HG03575 (cell line): ENCODE results near the gene GK.
A peak's percentile ranks its signal among the peaks of the same experiment; 100 is the strongest.
"Not testable (repeated sequence)": the region's sequence is repeated elsewhere in the genome, so short reads cannot be mapped to it uniquely, and the experiment has no call there.

Source experiments
- ATAC-seq: cut with Tn5 transposase; IDR thresholded peaks from one replicate; pipeline ENCODE4 v1.9.1; 2021; ENCODE audit not compliant: unreplicated experiment, insufficient number of reproducible peaks, low FRiP score; ENCODE audit errors: extremely low read depth

The GK gene

DNA sequence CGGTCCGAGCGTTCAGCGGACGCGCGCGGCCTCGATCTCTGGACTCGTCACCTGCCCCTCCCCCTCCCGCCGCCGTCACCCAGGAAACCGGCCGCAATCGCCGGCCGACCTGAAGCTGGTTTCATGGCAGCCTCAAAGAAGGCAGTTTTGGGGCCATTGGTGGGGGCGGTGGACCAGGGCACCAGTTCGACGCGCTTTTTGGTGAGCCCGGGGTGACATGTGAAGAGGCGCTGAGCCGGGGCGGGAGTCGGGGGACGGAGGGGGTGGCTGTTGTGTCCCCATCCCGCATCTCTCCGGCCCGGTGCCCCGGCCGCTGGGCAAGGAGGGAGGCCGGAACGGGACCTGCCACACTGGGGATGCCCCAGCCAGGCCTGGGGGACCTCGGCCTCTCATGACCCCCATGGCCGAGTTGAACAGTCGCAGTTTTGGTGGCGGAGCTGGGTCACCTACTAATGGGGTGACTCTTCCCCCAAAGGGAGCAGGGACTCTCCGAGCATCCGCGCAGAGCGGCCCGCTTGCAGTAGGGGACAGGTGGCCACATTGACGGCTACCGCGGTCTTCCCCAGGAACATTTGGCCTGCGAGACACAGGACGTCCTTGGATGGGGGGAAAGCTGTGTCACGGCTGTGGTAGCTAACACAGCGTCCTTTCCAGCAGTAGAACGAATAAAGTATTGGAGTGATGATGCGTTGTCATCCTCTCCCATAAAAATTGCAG is at the start of gene GK:
Gene GK, plus strand, starts transcription at position 9 of the 717 bp plus-strand sequence. Its CDS starts 115 bp downstream, at position 124.
- peak; percentile 1 for ATAC-seq

DNA sequence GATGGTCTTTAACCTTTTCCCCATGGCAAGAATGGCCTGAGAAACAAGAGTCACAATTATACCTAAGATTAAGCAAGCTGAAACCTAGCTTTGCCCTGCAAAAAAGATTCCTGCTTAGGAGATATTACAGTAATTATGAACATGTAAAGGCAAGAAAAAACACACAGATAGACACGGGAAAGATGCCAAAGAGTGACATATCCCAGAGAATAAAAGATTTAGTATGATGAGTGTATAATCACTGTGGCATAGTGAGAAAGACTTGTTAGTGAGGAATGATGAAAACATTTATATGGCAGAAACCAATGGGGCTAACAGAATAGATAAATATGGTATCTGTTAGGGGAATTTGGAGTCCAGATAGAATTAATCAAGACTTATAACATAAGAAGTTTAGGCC is 46.1 kb upstream of the GK start:
- ATAC-seq, result no peak

GRCh38 chrX:30610026-30610425 is 43.2 kb upstream of the GK start:
- no peak for ATAC-seq

DNA sequence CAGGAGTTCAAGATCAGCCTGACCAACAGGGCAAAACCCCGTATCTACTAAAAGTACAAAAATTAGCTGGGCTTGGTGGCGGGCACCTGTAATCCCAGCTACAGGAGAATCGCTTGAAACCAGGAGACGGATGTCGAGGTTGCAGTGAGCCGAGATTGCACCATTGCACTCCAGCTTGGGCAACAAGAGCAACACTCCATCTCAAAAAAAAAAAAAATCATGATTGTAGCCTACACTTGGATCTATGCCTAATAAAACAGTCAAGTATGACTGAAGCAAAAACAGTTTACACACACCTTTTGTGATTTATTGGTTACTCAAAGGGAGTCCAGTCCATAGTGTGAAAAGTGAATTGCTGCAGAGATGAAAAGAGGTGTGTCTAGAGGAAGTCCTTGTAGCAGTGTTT is 41.0 kb upstream of the GK start:
- ATAC-seq, result no peak

- ATAC-seq, result no peak
Measured at GRCh38 chrX:30613721-30614120, 39.5 kb upstream of the GK start.

GRCh38 chrX:30615229-30615628 is 38.0 kb upstream of the GK start:
- ATAC-seq, result no peak

DNA sequence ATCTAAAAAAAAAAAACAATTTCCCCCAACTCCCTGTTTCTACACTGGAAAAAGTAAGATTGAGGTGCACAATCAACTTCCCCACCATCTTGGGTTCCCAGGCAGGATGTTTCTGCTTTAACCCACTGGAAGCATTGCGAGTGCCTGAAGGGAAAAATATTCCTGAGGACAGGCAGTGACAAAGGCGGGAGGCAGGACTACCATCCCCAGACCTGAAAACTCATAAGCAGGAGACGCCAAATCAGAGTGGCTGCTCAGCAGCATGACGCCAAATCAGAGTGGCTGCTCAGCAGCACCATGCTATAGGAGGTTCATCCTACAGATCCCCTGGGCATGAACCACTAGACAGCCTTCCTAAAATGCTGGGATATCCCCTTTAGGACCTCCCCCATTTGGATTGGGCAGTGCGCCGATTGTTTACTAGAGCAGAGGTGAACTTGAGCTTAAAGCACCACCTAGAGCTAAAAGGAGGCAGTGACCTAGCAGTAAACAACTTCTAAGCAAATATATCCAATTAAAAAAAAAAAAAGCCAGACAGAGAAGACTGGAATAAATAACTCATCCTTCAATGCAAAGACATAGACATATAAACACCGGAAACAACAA is 35.0 kb upstream of the GK start:
- no peak for ATAC-seq

GRCh38 chrX:30620125-30620524 is 33.1 kb upstream of the GK start:
- no peak for ATAC-seq

- no peak for ATAC-seq
Measured at GRCh38 chrX:30620980-30621618, 32.1 kb upstream of the GK start.

DNA sequence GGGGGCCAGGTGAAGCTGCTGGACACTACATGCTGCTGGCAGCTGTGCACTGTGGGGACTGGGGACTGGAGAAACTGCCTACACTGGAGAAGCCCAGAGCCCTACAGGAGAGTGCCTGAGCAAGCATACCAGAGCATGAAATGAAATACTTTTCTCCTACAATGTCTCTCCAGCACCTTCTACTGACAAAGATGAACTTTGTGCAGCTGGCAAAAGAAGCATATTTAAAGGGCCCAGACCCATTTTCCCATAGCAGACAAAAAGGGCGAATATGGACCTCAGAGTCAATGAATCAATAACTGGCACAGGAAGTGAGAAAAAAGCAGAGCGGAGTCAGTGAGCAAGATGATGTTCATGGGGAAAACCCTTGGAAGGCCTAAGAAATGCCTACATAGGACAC is 30.9 kb upstream of the GK start:
- no peak for ATAC-seq

DNA sequence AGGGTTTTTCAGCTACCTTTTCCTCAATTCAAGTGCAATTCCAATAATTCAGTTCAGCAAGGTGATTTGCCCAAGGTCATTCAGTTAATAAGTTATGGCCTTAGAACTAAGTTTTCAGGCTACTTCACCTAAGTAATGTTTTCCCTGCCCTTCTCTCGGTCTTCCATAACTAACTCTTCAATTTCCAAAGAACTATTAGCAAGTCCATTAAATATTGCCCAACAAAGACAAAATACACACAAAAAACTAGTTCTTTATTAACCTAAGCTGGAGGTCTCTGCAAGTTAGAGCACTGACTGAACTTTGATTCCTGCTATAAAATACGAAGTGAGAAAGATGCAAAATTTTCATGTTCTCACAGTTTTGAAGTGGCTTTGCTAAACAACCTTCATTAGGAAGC is 26.8 kb upstream of the GK start:
- ATAC-seq, result no peak

DNA sequence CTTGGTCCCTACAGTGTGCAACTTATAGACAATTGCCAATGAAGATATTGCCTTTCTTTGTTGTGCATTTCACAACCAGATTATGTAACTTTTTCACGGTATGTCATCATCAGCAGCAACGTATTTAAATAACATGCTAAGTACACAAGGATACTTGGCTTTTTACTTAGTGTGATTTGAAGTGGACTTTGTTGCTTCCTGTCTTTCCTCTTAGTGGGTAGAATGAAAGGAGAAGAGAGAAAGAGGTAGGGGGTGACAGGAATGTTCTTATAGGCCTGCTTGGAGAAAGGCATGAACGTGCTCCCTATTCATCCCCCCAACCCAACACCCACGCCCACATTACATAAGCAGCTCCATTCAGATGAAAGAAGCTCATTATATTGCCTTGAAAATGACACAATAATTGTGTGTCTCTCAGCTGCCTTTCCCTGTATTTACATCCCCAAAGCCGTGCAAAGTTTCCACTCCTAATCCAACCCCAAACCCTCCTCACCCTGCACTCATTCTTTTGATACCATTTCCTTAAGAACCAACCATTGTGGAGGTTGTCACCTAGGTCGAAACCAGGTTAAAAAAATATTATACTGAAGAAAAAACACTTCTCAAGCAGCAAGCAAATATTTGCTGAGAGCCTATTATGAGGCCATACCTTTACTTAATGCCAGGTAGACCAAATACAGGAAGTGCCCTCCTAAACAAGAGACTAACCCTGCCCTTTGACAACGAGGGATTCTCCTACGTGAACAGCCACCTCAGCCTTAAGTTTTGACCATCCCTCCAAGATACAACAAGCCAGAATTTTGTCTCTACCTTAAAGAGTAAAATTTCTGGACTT is 25.2 kb upstream of the GK start:
- ATAC-seq, result no peak

- not testable (repeated sequence) for ATAC-seq
Measured at GRCh38 chrX:30634070-30634469, 19.2 kb upstream of the GK start.

GRCh38 chrX:30635630-30636029 is 17.6 kb upstream of the GK start:
- no peak for ATAC-seq

GRCh38 chrX:30637874-30638815 is 15.1 kb upstream of the GK start:
- no peak for ATAC-seq

GRCh38 chrX:30639702-30640101 is 13.5 kb upstream of the GK start:
- ATAC-seq, result not testable (repeated sequence)

GRCh38 chrX:30642642-30643041 is 10.6 kb upstream of the GK start:
- ATAC-seq, result no peak

- no peak for ATAC-seq
Measured at GRCh38 chrX:30643313-30643821, 9.9 kb upstream of the GK start.
